ENCODE measurements around the gene RMND5B. TPM values are rescaled to one million over a fixed set of nuclear protein-coding genes. Genes with fewer than 3 reads are reported as not detected.
"Not testable (repeated sequence)": the region's sequence is repeated elsewhere in the genome, so short reads cannot be mapped to it uniquely, and the experiment has no call there.

Gene RMND5B
- total RNA-seq, 1 donor from 2014 or later: 39.5 TPM

- DNase-seq (ENCODE audit: extremely low spot score, unreplicated experiment): no peak
Observed at GRCh38 chr5:178125253-178125906, 5.4 kb upstream of the RMND5B start.

GRCh38 chr5:178126556-178126955 is 4.3 kb upstream of the RMND5B start:
- Mint-ChIP-seq H3K9me3 (ENCODE audit: unreplicated experiment) (no peaks in the 10 kb centered on the region), H3K27me3 (ENCODE audit: unreplicated experiment) (no peaks in the 10 kb centered on the region), H3K4me3 (ENCODE audit: unreplicated experiment) (no peak overlapping the region), H3K27ac (ENCODE audit: unreplicated experiment) (no peak overlapping the region), H3K4me1 (ENCODE audit: unreplicated experiment) (peaks cover 9% of the 10 kb centered on the region), H3K36me3 (ENCODE audit: unreplicated experiment) (peaks cover under 1% of the 10 kb centered on the region)
- DNase-seq (ENCODE audit: extremely low spot score, unreplicated experiment): no peak
- no peak for TF ChIP-seq CTCF (IDR thresholded peaks at IDR 0.05)

More at GRCh38 chr5:178125253-178125906, 5.4 kb upstream of the RMND5B start:
- H3K4me3 Mint-ChIP-seq (ENCODE audit: unreplicated experiment): no peak overlapping the region
- H3K4me1 Mint-ChIP-seq (ENCODE audit: unreplicated experiment): peaks cover 4% of the 10 kb centered on the region
- no peak overlapping the region for H3K27ac Mint-ChIP-seq (ENCODE audit: unreplicated experiment)
- no peaks in the 10 kb centered on the region for H3K36me3 Mint-ChIP-seq (ENCODE audit: unreplicated experiment)
- TF ChIP-seq CTCF (IDR thresholded peaks at IDR 0.05): no peak
- H3K9me3 Mint-ChIP-seq (ENCODE audit: unreplicated experiment): no peaks in the 10 kb centered on the region
- no peaks in the 10 kb centered on the region for H3K27me3 Mint-ChIP-seq (ENCODE audit: unreplicated experiment)

- H3K27me3 Mint-ChIP-seq (ENCODE audit: unreplicated experiment); DNase-seq (ENCODE audit: extremely low spot score, unreplicated experiment); H3K9me3 Mint-ChIP-seq (ENCODE audit: unreplicated experiment); H3K36me3 Mint-ChIP-seq (ENCODE audit: unreplicated experiment); H3K27ac Mint-ChIP-seq (ENCODE audit: unreplicated experiment); H3K4me3 Mint-ChIP-seq (ENCODE audit: unreplicated experiment): not testable (repeated sequence)
- peaks cover 14% of the 10 kb centered on the region for H3K4me1 Mint-ChIP-seq (ENCODE audit: unreplicated experiment)
Observed at GRCh38 chr5:178127300-178128009, 3.4 kb upstream of the RMND5B start.

GRCh38 chr5:178129296-178129695 is 1.5 kb upstream of the RMND5B start:
- Mint-ChIP-seq H3K9me3 (ENCODE audit: unreplicated experiment) (no peaks in the 10 kb centered on the region), H3K27me3 (ENCODE audit: unreplicated experiment) (no peaks in the 10 kb centered on the region), H3K27ac (ENCODE audit: unreplicated experiment) (no peak overlapping the region), H3K36me3 (ENCODE audit: unreplicated experiment) (peaks cover 7% of the 10 kb centered on the region), H3K4me3 (ENCODE audit: unreplicated experiment) (no peak overlapping the region), H3K4me1 (ENCODE audit: unreplicated experiment) (peaks cover 14% of the 10 kb centered on the region)
- no peak for TF ChIP-seq CTCF (IDR thresholded peaks at IDR 0.05)
- no peak for DNase-seq (ENCODE audit: extremely low spot score, unreplicated experiment)

- H3K36me3 Mint-ChIP-seq (ENCODE audit: unreplicated experiment); DNase-seq (ENCODE audit: extremely low spot score, unreplicated experiment); H3K27me3 Mint-ChIP-seq (ENCODE audit: unreplicated experiment); H3K9me3 Mint-ChIP-seq (ENCODE audit: unreplicated experiment): not testable (repeated sequence)
- H3K4me3 Mint-ChIP-seq (ENCODE audit: unreplicated experiment): peak overlapping the region; percentile 75
- H3K27ac Mint-ChIP-seq (ENCODE audit: unreplicated experiment): peak overlapping the region; percentile 77
- peaks cover 14% of the 10 kb centered on the region for H3K4me1 Mint-ChIP-seq (ENCODE audit: unreplicated experiment)
Observed at GRCh38 chr5:178130234-178130575, 609 bp upstream of the RMND5B start.

- Mint-ChIP-seq H3K4me1 (ENCODE audit: unreplicated experiment) (peaks cover 14% of the 10 kb centered on the region), H3K9me3 (ENCODE audit: unreplicated experiment) (no peaks in the 10 kb centered on the region), H3K36me3 (ENCODE audit: unreplicated experiment) (peaks cover 11% of the 10 kb centered on the region), H3K27me3 (ENCODE audit: unreplicated experiment) (no peaks in the 10 kb centered on the region), H3K4me3 (ENCODE audit: unreplicated experiment) (peak overlapping the region; percentile 89), H3K27ac (ENCODE audit: unreplicated experiment) (peak overlapping the region; percentile 89)
- DNase-seq (ENCODE audit: extremely low spot score, unreplicated experiment): no peak
- TF ChIP-seq CTCF (IDR thresholded peaks at IDR 0.05): no peak
Observed at GRCh38 chr5:178131446-178131996, 707 bp downstream of the RMND5B start.
